NAMALWA (cell line): Measurements from ENCODE around the gene SSTR5.
"Not testable (repeated sequence)": the region's sequence is repeated elsewhere in the genome, so short reads cannot be mapped to it uniquely, and the experiment has no call there.

Experiments
- DNase-seq: peaks from one replicate; pipeline ENCODE4 v3.0.0-alpha.2; 2015; ENCODE audit warnings: low spot score

SSTR5 gene

DNA sequence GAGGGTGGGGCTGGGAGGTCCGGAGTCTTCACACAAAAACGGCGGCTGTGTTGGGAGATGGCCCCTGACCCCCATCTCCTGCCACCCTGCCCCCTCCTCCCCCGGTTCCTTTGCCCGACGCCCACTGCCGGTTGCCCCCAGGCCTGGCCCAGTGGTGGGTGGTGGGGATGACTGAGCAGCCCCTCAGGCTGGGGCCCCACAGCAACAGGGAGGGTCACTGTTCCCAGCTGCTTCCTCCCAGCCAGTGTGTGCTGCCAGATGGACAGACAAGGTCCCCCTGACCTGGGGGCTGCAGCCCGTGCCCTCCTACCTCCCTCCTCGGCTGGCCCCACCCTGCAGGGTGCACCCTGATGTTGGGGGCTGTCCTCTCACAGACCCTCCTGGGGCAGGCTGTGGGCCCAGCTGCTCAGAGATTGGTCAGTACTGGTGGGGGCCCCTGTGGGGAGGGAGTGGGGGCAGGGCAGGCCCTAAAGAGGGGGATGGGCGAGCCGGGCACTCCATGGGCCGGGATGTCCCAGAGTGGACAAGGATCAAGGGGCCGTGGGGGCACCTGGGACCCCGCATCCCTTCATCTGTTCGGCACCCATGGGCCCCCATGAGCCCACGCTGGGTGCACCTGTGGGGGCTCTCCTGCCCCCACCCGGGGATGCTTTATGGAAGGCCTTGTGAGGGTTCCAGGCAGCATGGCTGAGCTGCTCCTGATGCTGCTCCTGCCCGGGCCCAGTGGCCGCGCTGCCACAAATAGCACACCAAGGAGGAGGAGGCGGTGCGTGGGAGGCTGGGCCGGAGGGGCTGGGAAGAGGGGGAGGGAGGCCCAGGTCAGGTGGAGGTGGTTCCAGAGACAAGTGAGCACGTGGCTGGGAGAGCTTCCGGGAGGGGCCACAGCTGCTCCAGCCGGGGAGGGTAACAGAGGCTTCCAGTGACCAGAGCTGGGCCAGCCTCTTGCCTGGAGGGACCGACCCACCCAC lies 18.4 kb downstream of the SSTR5 start:
- DNase-seq = no peak

DNA sequence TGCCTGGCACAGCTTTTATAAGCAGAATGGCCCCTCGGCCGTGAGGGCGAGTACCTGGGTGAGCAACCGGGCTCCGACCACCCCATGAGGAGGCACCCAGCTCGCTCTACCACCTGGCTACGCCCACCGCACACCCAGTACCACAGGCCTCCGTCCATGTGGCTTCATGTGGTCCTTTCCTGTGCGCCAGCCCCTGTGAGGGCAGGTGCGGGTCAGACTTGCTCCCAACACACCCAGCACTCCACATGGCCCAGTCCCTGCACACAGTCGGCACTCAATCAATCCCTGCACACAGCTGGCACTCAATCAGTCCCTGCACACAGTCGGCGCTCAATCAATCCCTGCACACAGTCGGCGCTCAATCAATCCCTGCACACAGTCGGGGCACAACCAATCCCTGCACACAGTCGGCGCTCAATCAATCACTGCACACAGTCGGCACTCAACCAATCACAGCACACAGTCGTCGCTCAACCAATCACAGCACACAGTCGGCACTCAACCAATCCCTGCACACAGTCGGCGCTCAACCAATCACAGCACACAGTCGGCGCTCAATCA lies 19.5 kb downstream of the SSTR5 start:
- no peak for DNase-seq

DNA sequence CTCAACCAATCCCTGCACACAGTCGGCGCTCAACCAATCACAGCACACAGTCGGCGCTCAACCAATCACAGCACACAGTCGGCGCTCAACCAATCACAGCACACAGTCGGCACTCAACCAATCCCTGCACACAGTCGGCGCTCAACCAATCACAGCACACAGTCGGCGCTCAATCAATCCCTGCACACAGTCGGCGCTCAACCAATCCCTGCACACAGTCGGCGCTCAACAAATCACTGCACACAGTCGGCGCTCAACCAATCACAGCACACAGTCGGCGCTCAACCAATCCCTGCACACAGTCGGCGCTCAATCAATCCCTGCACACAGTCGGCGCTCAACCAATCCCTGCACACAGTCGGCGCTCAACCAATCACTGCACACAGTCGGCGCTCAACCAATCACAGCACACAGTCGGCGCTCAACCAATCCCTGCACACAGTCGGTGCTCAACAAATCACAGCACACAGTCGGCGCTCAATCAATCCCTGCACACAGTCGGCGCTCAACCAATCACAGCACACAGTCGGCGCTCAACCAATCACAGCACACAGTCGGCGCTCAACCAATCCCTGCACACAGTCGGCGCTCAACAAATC lies 20.2 kb downstream of the SSTR5 start:
- DNase-seq = not testable (repeated sequence)

DNA sequence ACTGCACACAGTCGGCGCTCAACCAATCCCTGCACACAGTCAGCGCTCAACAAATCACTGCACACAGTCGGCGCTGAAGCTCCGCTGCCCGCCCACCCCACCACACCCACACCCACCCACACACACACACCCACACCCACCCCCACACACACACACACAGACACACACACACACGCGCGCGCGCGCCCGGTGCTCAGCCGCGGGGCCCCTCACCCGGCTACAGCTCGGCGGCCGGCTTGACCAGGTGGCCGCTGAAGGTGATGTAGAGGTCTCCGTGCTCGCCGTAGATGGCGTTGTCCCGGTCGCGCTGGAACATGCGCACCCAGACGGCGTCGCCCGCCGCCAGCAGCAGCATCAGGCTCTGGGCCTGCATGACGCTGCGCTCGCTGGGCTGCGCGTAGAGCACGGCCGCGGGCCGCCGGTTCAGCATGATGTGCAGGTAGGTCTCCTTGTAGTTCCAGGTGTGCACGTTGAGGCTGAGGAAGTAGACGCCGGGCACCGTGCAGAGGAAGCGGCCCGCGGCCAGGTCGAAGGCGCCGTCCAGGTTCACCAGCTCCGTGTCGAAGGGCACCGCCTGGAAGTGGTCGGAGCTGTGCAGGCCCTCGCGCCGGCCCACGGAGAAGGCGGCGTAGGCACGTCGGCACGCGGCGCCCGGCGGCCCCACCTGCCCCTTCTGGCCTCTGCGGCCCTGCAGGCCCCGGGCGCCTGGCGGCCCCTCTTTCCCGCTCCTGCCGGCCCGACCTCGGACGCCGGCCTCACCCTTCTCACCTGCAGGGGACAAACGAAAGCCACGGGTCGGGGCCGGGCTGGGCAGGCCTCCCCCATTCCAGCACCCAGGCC lies 21.0 kb downstream of the SSTR5 start:
- DNase-seq = no peak

DNA sequence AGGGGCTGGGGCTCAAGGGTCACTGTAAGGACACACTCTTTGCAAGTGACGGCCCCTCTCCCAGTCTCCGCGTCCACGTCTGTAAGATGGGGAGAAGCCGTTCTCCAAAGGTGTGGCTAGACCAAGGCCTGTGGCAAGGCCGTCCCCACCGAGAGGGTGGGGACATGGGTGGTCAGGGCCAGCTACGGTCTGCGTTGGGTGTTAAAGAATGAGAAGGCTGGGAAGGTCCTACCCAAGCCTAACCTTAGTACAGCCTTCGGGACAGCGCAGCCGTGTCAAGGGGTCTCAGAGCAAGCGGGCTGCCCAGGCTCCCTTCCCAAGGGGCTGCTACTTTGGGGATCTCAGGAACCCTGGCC lies 21.6 kb downstream of the SSTR5 start:
- DNase-seq = no peak

DNA sequence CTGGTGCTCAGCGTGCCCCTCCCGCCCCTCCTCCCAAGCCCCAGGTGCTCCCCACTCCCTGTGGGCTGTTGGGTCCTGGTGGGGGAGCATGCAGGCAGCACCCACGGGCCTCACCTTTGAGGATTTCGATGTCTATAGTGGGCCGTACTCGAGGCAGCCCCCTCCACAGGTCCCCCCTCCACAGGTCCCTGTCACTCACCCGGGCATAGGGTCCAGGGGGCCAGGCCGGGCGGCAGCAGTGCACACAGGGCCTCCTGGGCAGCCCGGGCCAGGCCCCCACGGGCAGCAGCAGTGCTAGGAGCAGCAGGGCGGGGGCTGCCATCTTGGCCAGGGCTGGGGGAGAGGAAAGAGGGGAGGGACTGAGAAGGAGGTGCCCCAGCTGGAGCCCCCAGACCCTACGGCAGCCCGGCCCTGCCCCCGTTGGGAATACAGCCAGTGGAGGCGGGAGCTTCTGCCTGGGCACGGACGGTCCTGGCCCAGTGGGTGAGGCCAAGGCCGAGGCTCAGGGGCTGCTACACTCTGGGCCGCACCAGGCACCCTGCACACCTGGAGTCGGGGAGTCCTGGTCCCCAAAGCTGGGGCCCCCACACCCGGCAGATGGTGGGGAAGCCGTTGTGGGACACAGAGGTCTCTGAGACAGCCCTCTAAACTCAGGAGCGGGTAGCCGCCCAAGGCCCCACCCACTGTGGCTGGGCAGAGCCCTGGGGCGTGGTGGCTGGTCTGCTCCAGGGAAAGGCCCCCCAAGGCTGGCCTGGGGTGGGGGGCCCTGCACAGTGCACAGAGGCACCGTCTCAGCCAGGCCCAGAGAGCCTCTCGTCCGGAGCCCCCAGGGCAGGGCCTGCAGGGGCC lies 22.3 kb downstream of the SSTR5 start:
- DNase-seq = peak; percentile 39

DNA sequence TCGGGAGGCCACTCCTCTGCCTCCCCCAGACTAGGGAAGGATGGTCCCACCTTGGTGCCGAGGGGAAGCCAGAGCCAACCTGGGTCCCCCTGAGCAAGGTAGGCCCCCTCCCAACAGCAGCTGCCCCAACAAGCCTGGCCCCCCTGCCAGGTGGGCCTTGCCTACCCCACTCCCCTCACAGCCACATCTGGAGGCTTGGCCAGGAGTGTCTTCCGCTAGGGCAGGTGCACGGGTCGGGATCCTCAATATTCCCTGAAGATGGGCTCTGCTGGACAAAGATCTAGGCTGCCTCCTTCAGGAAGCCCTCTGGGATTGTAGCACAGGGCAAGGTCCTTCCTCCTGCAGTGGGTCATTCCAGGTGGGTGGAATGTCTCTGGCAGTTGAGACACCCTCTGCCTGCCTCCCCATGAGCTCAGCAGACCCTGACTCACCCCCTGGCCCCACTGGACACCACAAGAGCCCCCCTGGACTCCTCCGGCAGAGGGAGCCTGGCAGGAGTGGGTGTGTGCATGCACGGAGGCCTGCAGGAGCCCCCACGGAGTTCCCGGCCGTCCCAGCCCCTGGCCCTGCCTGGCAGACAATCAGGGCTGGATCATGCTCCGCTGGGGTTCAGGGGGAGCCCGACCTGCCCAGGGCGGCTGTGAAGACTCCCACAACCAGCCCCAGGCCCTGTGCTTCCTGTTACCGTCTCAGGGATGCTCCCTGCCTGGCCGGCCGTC lies 23.1 kb downstream of the SSTR5 start:
- DNase-seq = no peak

DNA sequence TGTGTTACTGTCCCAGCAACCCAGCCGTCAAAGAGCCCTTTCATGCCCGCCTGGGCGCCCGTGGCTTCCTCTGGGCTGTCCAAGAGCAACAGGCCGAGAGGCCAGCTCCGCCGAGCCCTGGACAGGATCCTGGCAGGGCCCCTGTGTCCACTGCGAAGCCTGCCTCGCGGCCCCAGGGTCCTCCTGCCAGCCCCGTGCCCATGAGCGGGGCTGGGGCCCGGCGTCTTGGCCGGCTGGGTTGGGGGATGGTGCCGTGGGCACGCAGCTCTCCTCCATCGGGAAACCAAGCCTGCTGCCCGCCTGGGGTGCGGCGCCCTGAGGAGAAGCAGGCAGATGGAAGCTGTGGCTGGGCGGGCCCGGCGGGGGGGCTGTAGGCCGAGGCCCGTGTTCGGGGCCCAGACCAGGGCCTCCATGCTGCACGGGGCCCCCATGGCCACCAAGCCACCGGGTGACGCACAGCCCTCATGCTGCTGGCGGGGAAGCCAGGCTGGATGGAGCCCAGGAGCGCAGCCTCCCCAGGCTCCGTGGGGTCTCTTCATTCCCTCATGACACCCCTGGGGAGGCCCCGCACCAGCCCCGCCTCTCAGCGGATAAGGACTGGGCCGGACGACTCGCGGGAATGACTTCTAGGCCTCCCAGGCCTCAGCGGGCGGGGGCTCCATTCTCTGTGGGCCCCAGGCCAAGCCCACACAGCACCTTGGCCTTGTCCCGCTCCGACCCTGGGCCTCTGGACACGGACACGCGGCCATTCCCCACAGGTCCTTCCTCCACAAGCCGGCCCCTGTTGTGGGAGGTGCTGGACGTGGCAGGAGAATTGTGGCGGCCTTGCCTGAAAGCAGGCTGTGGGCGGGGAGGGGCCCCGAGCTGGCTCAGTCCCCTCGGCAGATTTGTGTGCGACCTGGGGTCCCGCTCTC lies 23.9 kb downstream of the SSTR5 start, which contains the start of gene C1QTNF8:
Gene C1QTNF8, minus strand, starts transcription at position 76 of the 914 bp plus-strand sequence. CDS start 1,322 bp downstream, outside the sequence.
- no peak for DNase-seq

DNA sequence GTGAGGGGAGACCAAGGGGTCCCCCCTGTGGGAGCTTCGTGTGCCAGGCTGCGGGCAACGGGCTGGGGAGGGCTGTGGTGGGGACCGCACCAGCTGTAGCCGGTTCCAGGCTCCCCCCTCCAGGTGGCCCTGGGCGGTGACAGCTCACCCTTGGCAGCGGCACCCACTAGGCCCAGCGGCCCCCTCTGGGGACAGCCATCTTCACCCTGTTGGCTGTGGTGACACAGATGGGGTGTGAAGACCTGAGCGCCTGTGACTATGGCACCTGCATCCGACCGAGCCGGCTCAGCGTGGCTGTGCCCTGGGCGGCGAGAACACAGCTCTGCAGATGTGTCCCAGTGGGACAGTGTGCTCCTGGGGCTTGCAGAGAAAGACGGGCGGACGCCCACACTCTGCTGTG lies 24.6 kb downstream of the SSTR5 start:
- DNase-seq = peak; percentile 88

DNA sequence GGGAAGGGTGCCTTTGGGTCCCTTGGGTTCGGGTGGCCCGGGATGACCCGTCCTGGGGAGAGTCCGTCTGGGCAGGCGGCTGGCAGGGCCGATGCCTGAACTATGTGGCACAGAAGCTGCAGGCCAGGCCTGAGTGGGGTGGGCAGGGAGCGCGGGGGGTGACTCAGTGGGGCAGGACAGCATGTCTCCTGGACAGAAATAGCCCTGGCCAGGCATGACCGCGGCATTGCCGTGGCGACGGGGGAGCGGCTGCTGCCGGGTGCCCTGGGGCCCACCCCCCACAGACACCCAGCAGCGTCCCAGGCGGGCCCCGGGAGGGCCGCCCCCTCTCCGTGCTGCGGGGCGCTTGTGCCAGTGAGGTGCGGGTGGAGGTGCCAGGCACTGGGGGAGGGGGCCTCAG lies 25.3 kb downstream of the SSTR5 start:
- no peak for DNase-seq

DNA sequence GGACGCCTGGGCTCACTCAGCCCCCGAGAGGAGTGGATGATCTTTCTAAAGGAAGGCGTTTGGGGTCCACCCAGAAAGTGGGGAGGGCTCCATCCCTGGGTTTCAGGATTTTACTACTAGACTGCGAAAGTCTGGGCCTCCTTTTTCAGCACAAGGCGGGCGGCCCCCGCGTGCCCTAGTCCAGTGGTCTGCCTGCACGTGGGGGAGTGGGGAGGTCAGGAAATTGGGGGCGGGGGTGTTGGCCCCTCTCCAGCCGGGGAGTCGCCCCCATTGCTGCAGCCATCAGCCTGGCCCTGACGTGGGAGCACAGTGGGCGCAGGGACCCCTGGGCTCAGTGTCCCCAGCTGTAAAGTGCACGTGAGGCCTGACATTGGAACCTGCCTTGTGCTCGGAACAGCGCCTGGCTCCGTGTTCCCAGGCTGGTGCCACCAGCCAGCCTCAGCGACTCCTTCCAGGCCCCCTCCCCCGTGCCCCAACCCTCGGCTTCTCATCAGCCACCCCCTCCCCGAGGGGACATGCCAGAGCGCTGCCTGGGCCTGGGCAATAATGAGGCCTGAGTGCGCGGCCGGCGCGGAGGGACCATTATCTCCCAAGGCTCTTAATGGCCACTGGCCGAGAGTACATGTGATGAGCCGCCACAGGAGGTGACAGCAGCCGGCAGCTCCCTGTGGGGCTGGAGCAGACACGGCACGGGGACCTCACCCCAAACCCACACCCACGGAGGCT lies 25.9 kb downstream of the SSTR5 start:
- no peak for DNase-seq

DNA sequence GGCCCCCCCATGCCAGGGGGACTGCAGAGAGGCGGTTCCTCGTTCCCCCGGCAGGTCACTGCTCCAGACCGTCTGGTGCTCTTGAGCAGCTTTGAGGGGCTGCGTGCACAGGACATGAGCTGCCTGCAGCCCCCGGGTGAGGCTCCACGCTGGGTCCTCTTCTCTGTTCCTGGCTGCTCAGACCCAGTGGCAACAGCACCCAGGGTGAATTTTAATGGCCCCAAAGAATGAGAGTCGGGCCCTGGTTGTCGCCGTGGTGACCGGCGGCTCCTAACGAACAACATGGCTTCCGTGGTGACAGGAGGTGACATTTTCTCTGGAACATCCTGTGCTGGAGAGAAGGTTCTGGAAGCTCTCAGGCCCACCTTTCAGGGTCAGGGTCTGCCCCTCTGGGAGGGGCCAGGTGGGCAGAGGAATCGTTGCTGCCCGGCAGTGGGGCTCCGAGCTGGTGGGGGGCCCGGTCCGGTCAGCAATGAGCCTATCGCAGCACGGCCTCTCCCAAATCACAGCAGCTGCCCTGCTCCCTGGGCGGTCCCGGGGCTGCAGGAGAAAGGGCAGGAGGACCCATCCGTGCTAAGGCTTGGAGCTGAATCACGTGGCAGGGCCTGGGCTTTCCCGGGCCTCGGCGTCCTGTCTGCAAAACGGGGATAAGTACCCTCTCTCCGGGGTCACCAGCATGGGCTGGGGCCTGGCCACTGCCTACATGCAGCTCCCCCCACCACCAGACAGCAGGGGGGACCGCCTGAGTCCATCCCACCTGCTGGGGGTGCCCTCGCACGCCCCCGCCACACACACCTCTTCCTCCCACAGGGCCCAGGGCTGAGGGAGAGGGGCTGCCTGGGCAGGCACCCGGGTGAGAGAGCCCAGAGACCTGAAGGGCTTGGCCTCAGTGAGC lies 26.9 kb downstream of the SSTR5 start:
- DNase-seq = no peak

DNA sequence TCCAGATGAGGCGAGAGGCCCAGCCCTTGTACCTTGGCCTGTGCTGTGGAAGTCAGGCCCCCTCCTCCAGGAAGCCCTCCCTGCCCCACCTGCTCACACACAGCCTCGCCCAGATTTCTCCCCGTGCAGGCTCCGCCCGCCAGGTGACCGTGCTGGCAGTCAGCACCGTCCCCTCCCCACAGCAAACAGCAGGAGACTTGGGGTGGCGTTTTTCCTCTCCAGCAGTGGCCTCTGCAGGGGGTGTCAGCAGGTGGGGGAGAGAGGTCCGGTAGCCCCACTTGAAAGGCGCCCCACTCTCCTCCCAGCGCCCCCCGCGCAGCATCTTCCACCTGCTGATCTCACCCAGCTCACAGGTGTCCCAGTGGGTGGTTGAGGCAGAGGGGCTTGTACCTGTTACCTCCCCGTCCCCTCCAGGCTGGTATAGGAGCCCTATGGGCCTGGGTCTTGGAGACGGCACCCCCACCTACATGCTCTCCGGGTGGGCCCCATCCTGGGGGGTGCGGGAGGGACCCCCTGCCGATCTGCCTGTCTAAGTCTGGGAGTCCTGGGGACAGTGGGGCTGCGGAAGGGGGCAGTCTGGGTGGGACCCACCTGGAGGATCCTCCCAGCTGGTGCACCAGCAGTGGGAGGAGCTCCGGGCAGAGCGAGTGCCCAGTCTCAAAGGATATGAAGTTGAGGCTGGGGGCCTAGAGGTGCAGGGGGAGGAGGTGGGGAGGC lies 27.7 kb downstream of the SSTR5 start:
- no peak for DNase-seq

DNA sequence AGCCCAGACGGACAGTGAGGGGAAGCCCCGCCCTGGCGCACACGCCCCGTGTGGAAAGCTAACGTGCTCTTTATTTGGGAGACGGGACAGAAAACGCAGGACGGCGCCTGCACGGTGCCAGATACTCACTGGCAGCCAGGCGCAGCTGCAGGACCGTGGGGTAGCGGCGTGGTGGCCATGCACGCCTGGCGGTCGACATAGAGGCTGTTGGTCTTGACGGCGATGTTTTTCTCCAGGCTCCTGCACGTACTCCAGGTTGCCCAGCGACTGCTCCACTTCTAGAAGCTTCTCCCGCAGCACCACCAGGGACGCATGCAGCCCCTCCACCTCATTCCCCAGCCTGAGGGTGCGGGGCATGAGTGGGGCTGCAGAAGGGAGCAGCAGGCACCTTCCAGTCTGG lies 28.6 kb downstream of the SSTR5 start:
- DNase-seq = no peak

DNA sequence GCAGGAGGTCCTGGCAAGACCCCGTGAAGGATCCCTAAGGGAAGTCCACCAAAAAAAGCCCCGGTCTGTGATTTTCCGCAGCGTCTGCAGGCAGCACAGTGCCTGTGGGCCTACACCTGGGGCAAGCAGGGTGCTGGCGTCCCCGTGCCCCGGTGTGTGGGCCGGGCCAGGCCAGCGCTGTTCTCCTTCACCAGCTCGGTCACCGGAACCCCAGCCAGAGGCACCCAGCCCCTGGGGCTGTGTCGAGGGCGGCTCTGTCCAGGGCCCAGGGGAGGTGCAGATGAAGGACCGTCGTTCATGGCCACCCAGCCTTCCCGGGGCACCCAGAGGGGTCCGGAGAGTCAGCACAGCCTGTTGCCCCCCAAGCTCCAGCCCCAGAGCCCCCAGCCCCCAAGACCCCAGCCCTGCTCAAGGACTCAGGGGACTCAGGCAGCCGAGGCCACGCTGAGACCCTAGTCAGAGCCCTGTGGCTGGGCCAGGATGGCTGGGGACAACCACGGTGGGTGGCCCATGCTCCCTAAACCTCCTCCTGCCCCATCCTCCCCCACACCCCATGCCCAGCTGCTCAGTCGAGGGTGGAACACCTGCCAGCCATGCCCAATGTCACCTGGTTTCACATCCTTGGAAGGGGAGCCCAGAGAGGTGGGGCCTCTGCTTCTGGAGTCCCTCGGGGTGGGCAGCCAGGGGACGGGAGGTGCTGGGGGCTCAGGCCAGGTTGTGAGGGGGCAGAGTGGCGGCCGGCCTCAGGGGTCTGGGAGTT lies 29.2 kb downstream of the SSTR5 start:
- no peak for DNase-seq

DNA sequence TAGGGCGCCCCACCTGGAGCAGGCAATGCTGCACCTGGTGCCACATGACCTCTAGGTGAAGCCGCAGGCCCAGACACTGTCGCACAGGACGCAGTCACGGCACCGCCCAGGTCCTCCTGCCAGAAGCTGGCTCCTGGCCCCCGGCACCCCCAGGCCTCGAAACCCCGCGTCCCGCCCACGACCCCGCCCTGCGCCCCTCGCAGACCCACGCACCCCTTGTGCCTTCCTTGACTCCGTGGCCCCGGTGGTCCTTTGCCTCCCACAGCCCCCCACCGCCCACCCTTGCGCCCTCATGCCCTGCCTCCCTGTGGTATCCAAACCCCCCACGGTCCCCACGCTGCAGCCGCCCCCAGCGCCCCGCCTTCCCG lies 29.8 kb downstream of the SSTR5 start:
- DNase-seq = no peak
